ENCODE measurements around the gene GRIK3. TPM values are rescaled to one million over a fixed set of nuclear protein-coding genes. Genes with fewer than 3 reads are reported as not detected.

Gene GRIK3
- polyA plus RNA-seq, 1 experiment: not detected

- Histone ChIP-seq H3K9me3 (ENCODE audit: control insufficient read depth, insufficient read depth, low read length) (peaks cover 7% of the 10 kb centered on the region), H3K27me3 (ENCODE audit: control insufficient read depth, insufficient read depth, low read length) (no peaks in the 10 kb centered on the region), H3K4me3 (ENCODE audit: low read depth, low read length) (no peak overlapping the region), H3K27ac (ENCODE audit: low read depth, low read length) (no peak overlapping the region)
- POLR2A ChIA-PET: no interaction called here
- CTCF ChIA-PET: no interaction called here
- DNase-seq (ENCODE audit: low read depth, low spot score): no peak
- TF ChIP-seq, protein P1, sequence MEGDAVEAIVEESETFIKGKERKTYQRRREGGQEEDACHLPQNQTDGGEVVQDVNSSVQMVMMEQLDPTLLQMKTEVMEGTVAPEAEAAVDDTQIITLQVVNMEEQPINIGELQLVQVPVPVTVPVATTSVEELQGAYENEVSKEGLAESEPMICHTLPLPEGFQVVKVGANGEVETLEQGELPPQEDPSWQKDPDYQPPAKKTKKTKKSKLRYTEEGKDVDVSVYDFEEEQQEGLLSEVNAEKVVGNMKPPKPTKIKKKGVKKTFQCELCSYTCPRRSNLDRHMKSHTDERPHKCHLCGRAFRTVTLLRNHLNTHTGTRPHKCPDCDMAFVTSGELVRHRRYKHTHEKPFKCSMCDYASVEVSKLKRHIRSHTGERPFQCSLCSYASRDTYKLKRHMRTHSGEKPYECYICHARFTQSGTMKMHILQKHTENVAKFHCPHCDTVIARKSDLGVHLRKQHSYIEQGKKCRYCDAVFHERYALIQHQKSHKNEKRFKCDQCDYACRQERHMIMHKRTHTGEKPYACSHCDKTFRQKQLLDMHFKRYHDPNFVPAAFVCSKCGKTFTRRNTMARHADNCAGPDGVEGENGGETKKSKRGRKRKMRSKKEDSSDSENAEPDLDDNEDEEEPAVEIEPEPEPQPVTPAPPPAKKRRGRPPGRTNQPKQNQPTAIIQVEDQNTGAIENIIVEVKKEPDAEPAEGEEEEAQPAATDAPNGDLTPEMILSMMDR (IDR thresholded peaks at IDR 0.05; ENCODE audit: low read depth, low read length): no peak
Observed at GRCh38 chr1:36951292-36951750, 83.0 kb downstream of the GRIK3 start.

GRCh38 chr1:36950604-36951291, 83.6 kb downstream of the GRIK3 start:
- Histone ChIP-seq H3K27me3 (ENCODE audit: control insufficient read depth, insufficient read depth, low read length) (no peaks in the 10 kb centered on the region), H3K27ac (ENCODE audit: low read depth, low read length) (no peak overlapping the region), H3K4me3 (ENCODE audit: low read depth, low read length) (no peak overlapping the region), H3K9me3 (ENCODE audit: control insufficient read depth, insufficient read depth, low read length) (peaks cover 3% of the 10 kb centered on the region)
- ChIA-PET CTCF (no interaction called here), POLR2A (no interaction called here)
- DNase-seq (ENCODE audit: low read depth, low spot score): no peak
- TF ChIP-seq, protein P1 (IDR thresholded peaks at IDR 0.05; ENCODE audit: low read depth, low read length): no peak

DNA sequence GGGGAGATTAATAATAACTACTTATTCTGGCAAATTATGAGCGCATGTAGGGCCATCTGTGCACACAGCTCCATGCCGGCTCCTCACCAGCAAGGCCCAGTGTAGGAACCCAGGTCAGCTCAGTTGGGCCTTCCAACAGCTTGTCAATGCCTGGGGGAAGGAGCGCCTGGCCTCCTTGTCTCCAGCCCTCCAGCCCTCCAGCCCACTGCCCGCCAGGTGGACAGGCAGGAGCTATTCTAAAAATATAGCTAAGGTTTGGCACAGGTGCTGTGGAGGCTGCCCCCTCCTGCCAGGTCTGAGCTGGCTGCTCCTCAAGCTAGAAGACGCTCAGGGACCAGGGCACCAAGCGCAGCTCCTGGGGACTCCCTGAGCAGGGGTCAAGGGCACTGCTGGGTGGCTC, 85.7 kb downstream of the GRIK3 start:
- Histone ChIP-seq H3K27me3 (ENCODE audit: control insufficient read depth, insufficient read depth, low read length) (no peaks in the 10 kb centered on the region), H3K27ac (ENCODE audit: low read depth, low read length) (no peak overlapping the region), H3K4me3 (ENCODE audit: low read depth, low read length) (no peak overlapping the region), H3K9me3 (ENCODE audit: control insufficient read depth, insufficient read depth, low read length) (no peaks in the 10 kb centered on the region)
- TF ChIP-seq, protein P1 (IDR thresholded peaks at IDR 0.05; ENCODE audit: low read depth, low read length): no peak
- ChIA-PET CTCF (no interaction called here), POLR2A (no interaction called here)
- no peak for DNase-seq (ENCODE audit: low read depth, low spot score)

- no peak overlapping the region for H3K27ac ChIP-seq (ENCODE audit: low read depth, low read length)
- H3K9me3 ChIP-seq (ENCODE audit: control insufficient read depth, insufficient read depth, low read length): no peaks in the 10 kb centered on the region
- POLR2A ChIA-PET: no interaction called here
- TF ChIP-seq, protein P1 (IDR thresholded peaks at IDR 0.05; ENCODE audit: low read depth, low read length): no peak
- DNase-seq (ENCODE audit: low read depth, low spot score): no peak
- H3K27me3 ChIP-seq (ENCODE audit: control insufficient read depth, insufficient read depth, low read length): no peaks in the 10 kb centered on the region
- CTCF ChIA-PET: no interaction called here
- no peak overlapping the region for H3K4me3 ChIP-seq (ENCODE audit: low read depth, low read length)
Observed at GRCh38 chr1:36948147-36948546, 86.2 kb downstream of the GRIK3 start.

GRCh38 chr1:36947384-36947783, 86.9 kb downstream of the GRIK3 start:
- H3K9me3 ChIP-seq (ENCODE audit: control insufficient read depth, insufficient read depth, low read length): no peaks in the 10 kb centered on the region
- TF ChIP-seq, protein P1 (IDR thresholded peaks at IDR 0.05; ENCODE audit: low read depth, low read length): no peak
- CTCF ChIA-PET: no interaction called here
- no peaks in the 10 kb centered on the region for H3K27me3 ChIP-seq (ENCODE audit: control insufficient read depth, insufficient read depth, low read length)
- no peak overlapping the region for H3K27ac ChIP-seq (ENCODE audit: low read depth, low read length)
- POLR2A ChIA-PET: no interaction called here
- H3K4me3 ChIP-seq (ENCODE audit: low read depth, low read length): no peak overlapping the region
- no peak for DNase-seq (ENCODE audit: low read depth, low spot score)

Data from AG04450 (cell line).